ENCODE measurements around the gene RSPH6A.

RSPH6A gene

GRCh38 chr19:45814851-45815480, at the start of gene RSPH6A:
Gene RSPH6A, minus strand, starts transcription at chr19:45815308. Its CDS starts 132 bp downstream, at chr19:45815176.
- no peak for DNase-seq (ENCODE audit: low read depth in 2 of 2)

GRCh38 chr19:45864629-45865082, 49.5 kb upstream of the RSPH6A start:
- DNase-seq (ENCODE audit: low read depth in 2 of 2), result no peak

GRCh38 chr19:45863840-45864628, 48.9 kb upstream of the RSPH6A start, which contains the start of gene FOXA3:
Gene FOXA3, plus strand, starts transcription at chr19:45864326. Its CDS starts 131 bp downstream, at chr19:45864457.
- peak in 1 of 2 donors; percentile 45 for DNase-seq (ENCODE audit: low read depth in 2 of 2)

GRCh38 chr19:45863335-45863839, 48.3 kb upstream of the RSPH6A start:
- no peak for DNase-seq (ENCODE audit: low read depth in 2 of 2)

GRCh38 chr19:45862564-45863334, 47.6 kb upstream of the RSPH6A start, which contains the start of gene SYMPK:
Gene SYMPK, minus strand, starts transcription at chr19:45863147. Its CDS starts 8,652 bp downstream, at chr19:45854495.
- DNase-seq (ENCODE audit: low read depth in 2 of 2), result peak; percentile 98 to 99

- no peak for DNase-seq (ENCODE audit: low read depth in 2 of 2)
Observed at GRCh38 chr19:45862271-45862563, 47.1 kb upstream of the RSPH6A start.

GRCh38 chr19:45860359-45861259, 45.5 kb upstream of the RSPH6A start:
- DNase-seq (ENCODE audit: low read depth in 2 of 2), result no peak

GRCh38 chr19:45854167-45854778, 39.2 kb upstream of the RSPH6A start:
- no peak for DNase-seq (ENCODE audit: low read depth in 2 of 2)

- DNase-seq (ENCODE audit: low read depth in 2 of 2), result no peak
Observed at GRCh38 chr19:45852983-45853382, 37.9 kb upstream of the RSPH6A start.

GRCh38 chr19:45852145-45852750, 37.1 kb upstream of the RSPH6A start:
- DNase-seq (ENCODE audit: low read depth in 2 of 2), result no peak

GRCh38 chr19:45848922-45849321, 33.8 kb upstream of the RSPH6A start:
- DNase-seq (ENCODE audit: low read depth in 2 of 2), result no peak

GRCh38 chr19:45847663-45848062, 32.6 kb upstream of the RSPH6A start:
- DNase-seq (ENCODE audit: low read depth in 2 of 2), result no peak

GRCh38 chr19:45842198-45842597, 27.1 kb upstream of the RSPH6A start:
- DNase-seq (ENCODE audit: low read depth in 2 of 2), result no peak

- DNase-seq (ENCODE audit: low read depth in 2 of 2), result no peak
Observed at GRCh38 chr19:45834970-45835369, 19.9 kb upstream of the RSPH6A start.

- DNase-seq (ENCODE audit: low read depth in 2 of 2), result no peak
Observed at GRCh38 chr19:45828945-45829344, 13.8 kb upstream of the RSPH6A start.

GRCh38 chr19:45828523-45828922, 13.4 kb upstream of the RSPH6A start:
- no peak for DNase-seq (ENCODE audit: low read depth in 2 of 2)

GRCh38 chr19:45827459-45828093, 12.5 kb upstream of the RSPH6A start:
- no peak for DNase-seq (ENCODE audit: low read depth in 2 of 2)

- DNase-seq (ENCODE audit: low read depth in 2 of 2), result no peak
Observed at GRCh38 chr19:45826934-45827333, 11.8 kb upstream of the RSPH6A start.

Measured in stimulated activated CD8-positive, alpha-beta memory T cell treated with anti-CD3 and anti-CD28 coated beads, Interleukin-7, amount 100 ng/mL, for 4 hours (primary cell).